Measurements from ENCODE around the gene ILF3.

The ILF3 gene

GRCh38 chr19:10642473-10643171 lies 11.5 kb upstream of the ILF3 start:
- no peak for TF ChIP-seq CTCF (IDR thresholded peaks at IDR 0.05; ENCODE audit: insufficient read depth, low read depth, low read length, missing control alignments)
- no peak for DNase-seq (ENCODE audit: low read depth)
- no peak overlapping the region for H3K4me3 ChIP-seq (ENCODE audit: low read depth, low read length)

- no peak overlapping the region for H3K4me3 ChIP-seq (ENCODE audit: low read depth, low read length)
- DNase-seq (ENCODE audit: low read depth), result no peak
- no peak for TF ChIP-seq CTCF (IDR thresholded peaks at IDR 0.05; ENCODE audit: insufficient read depth, low read depth, low read length, missing control alignments)
Measured at GRCh38 chr19:10643172-10643967, 10.8 kb upstream of the ILF3 start.

- no peak for DNase-seq (ENCODE audit: low read depth)
- H3K4me3 ChIP-seq (ENCODE audit: low read depth, low read length), result no peak overlapping the region
- TF ChIP-seq CTCF (IDR thresholded peaks at IDR 0.05; ENCODE audit: insufficient read depth, low read depth, low read length, missing control alignments), result no peak
Measured at GRCh38 chr19:10643968-10644259, 10.2 kb upstream of the ILF3 start.

- TF ChIP-seq CTCF (IDR thresholded peaks at IDR 0.05; ENCODE audit: insufficient read depth, low read depth, low read length, missing control alignments), result peak; percentile 87
- H3K4me3 ChIP-seq (ENCODE audit: low read depth, low read length), result no peak overlapping the region
- DNase-seq (ENCODE audit: low read depth), result peak; percentile 86
Measured at GRCh38 chr19:10644260-10645007, 9.7 kb upstream of the ILF3 start.

- TF ChIP-seq CTCF (IDR thresholded peaks at IDR 0.05; ENCODE audit: insufficient read depth, low read depth, low read length, missing control alignments), result no peak
- no peak for DNase-seq (ENCODE audit: low read depth)
- H3K4me3 ChIP-seq (ENCODE audit: low read depth, low read length), result no peak overlapping the region
Measured at GRCh38 chr19:10646456-10647159, 7.5 kb upstream of the ILF3 start.

GRCh38 chr19:10648360-10648759 lies 5.8 kb upstream of the ILF3 start:
- no peak for TF ChIP-seq CTCF (IDR thresholded peaks at IDR 0.05; ENCODE audit: insufficient read depth, low read depth, low read length, missing control alignments)
- H3K4me3 ChIP-seq (ENCODE audit: low read depth, low read length), result no peak overlapping the region
- no peak for DNase-seq (ENCODE audit: low read depth)

Data from GM12865 (cell line).